GM19372 (cell line): ENCODE data around the gene CMTM6.

Experiments
- ATAC-seq: cut with Tn5 transposase; IDR thresholded peaks from one replicate; pipeline ENCODE4 v1.9.1; 2021; ENCODE audit warnings: mild to moderate bottlenecking, low read depth, moderate library complexity; ENCODE audit not compliant: unreplicated experiment

Gene CMTM6

DNA sequence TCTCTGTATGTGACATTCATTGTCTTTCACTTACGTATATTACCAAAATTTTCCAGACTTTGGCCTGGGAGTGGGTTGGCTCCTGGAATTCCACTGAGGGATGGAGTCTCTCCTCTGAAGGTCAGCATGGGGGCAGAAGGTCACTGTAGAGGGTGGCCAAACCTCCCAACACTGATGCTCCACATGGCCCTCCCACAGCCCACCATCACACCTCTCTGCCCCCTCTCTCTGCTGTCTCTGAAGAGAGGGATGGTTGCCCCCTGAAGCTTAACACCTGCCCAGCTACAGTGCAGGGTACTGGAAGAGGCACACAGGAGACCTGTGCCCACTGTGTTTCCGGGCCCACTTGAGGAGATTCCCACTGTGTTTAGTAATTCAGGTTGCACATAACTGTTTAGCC, 52.2 kb downstream of the CMTM6 start:
- no peak for ATAC-seq

DNA sequence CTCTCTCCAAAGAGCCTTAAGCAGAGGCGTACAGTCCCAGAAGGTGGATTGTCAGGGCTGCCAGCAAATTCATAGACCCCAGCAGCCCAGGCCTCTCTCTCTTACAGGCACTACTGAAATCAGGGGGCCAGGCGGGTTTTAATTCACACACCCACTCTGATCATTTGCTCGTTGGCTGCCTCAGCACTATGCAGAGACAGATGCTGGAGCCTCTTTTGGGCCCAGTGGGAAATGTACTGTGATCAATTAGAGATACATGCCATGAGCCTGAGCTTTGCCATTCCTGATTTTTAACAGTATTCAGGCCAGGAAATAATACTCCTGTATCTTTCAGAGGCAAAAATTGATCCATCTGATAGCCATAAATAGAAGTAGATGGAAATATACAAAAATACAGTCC, 53.0 kb downstream of the CMTM6 start:
- no peak for ATAC-seq

DNA sequence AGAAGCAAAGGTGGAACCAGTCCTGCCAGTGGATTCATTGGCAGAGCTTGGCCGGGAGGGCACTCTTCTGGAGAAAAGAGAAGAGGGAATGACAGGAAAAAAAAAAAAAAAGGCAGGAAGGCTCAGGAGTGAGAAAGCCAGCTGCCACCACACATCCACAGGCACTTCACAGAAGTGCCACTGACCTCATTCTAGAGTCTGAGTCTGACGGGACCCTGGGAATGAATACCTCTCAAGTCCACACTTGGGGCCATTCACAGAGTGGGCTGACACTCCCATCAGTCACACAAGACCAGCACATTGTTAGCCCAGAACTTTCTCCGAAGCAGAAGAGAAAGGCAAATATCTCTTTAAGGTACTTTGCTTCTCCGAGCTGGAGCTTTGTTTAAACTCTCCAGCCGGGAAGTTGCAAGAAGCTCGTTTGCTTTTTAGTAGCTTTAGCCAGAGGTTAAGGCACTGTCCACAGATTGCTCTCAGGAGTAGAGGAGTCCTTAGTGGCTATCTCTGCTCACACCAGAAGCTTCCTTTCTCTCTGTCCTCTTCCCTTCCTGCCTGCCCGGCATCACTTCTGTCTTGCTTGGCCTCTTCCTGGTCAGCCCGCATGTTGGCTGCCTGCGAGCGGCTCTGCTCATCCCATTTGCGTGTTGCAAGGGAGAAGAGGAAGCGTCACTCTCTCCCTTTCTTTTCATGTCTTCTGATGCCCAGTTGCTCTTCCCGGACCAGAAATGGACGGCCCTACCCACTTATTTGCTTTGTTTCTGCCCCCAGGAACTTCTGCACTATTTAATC, 53.8 kb downstream of the CMTM6 start:
- no peak for ATAC-seq

DNA sequence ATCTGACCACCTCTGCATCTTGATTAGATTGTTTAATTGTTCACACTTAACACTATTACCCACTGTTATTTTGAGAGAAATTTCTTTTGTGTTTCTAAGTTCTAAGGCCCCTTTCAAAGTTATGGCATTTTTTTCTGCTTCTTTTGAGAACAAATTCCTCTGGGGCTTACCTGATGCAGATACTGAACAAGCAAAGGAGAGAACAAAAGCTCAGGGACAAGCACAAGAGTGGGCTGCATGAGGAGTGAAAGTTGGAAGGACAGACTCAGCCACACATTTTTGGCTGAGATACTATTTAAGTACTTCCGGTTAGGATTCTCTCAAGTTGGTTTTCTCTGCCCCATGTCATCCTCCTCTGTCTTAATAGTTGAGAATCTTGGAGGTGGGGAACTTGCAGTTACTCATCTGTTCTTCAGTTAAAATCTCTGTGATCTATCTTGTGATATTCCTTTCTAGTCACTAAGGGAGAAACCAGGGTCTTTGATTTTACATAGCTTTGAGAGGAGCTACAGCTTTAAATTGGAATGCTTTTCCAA, 54.7 kb downstream of the CMTM6 start:
- no peak for ATAC-seq

DNA sequence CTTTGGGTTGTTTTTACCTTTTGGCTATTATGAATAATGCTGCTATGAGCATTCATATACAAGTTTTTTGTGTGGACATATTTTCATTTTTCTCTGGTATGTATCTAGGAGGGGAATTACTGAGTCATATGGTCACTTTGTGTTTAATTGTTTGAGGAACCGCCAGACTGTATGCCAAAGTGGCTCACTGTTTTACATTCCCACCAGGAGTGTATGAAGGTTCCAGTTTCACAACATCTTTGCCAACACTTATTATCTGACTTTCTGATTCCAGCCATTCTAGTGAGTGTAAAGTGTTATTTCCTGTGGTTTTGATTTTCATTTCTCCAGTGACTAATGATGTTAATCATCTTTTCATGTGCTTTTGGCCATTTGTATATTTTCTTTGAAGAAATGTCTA, 59.2 kb downstream of the CMTM6 start:
- ATAC-seq: no peak

DNA sequence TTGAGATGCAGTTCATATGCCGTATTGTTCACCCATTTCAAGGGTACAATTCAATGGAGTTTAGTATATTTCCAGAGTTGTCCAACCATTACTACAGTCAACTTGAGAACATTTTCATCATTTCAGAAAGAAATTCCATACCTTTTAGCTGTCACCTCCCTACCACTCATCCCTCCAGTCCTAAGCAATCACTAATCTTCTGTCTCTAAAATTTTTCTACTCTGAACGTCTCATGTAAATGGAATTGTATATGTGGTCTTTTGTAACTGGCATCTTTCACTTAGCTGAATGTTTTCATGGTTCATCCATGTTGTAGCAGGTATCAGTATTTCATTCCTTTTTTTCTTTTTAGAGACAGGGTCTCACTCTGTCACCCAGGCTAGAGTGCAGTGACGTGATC, 59.9 kb downstream of the CMTM6 start:
- ATAC-seq: no peak

DNA sequence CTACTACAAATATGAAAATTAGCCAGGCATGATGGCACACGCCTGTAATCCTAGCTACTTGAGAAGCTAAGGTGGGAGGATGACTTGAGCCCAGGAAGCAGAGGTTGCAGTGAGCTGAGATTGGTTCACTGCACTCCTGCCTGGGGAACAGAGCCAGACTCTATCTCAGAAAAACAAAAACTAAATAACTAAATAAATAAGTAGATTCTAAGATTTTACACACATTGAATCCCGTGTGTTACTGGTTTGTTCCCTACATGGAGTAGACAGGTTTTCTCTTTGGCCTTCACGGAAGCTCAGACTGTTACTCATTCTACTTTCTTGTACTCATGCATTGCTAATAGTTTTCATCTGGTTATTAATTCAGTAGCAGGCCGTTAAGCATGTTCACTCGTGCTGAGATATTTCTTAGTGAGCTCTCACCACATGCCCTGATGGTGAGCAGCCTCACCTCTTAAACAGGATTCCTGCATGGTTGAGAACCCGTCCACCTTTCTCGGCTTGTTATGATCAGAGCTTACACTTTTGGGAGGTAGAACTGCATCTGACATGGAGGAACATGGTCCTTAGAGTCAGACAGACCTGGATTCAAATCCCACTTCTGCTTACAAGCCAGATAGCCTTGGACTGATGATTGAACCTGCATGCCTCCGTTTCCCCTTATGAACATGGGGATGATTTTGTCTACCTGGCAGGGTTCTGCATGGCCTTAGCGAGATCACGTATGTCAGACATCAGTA, 61.9 kb downstream of the CMTM6 start:
- ATAC-seq: no peak

DNA sequence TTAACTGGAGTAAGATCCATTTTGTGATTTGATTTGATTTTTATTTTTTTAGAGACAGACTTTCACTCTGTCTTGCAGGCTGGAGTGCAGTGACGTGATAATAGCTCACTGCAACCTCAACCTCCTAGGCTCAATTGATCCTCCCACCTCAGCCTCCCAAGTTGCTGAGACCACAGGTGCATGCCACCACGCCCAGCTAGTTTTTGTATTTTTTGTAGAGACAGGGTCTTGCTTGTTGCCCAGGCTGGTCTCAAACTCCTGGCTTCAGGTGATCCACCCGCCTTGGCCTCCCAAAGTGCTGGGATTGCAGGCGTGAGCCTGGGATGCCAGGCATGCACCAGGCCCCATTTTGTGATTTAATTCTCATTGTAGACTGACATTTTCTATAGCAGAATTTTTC, 63.2 kb downstream of the CMTM6 start:
- ATAC-seq: peak; percentile 23

DNA sequence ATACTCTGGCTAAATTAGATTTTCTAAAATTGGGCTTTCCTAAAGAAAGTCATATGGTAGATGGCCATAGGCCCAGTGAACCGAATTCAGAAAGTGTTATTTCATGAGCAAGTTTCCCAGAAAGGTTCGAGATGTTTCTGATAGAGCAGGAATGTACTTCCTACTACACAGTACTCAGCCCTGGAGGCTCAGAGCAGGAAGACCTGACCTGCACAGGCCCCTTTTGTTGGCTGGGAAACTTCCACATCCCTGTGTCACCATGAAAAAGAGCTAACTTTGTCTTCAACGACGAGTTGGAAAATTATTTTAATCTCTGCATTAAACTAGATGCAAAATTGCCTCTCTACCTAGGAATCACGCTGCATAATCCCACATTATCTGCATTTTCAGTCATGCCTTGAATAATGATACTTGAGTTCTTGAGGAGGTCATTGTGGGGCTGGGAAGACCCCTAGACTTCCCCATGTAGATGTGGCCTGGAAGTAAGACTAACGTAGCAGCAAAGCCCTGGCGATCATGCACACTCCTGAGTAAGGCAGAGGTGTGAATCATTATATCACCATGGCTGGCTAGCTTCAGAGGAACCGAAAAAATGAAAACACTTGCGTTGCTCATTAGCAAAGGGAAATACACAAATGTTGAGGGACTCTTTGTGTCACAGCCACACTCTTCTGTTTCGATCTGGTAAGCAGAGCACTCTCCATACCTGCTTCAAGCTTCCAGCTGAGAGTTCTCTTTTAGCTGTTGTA, 63.9 kb downstream of the CMTM6 start:
- ATAC-seq: peak; percentile 94

DNA sequence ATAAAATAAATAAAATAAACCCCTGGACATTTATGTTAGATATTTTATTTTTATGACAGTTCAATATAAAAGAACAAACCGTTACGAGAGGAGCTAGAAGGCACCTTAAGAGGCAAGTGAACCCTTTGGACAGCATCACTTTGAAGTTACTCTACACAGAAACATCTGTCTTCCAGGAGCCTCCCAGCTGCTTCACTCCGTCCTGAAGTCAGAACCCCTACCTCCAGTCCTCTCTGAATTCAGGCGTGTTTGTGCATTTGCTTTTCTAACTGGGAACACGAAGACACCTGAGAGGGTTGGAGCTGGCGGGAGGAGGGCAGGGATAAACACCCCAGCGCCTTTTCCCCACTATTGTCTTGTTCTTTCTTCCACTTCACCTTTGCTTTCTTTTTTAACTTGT, 64.8 kb downstream of the CMTM6 start:
- ATAC-seq: no peak

DNA sequence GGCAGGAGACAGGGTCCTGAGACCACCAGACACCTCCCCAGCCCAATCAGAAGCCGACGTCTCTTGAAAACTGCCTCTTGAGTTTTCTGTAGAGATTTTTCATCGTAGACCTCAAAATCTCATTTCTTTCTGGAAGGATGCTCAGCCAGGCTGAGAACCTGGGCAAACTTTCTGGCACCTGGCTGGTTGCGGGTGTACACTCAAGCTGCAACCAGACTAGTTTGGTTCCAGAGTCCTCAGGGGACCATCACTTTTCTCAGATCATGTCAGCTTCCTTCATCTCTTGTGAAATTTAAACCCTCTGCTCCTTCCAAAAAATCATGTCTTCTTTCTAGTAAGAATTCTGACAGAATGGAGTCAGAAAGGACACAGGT, 65.8 kb downstream of the CMTM6 start:
- no peak for ATAC-seq

DNA sequence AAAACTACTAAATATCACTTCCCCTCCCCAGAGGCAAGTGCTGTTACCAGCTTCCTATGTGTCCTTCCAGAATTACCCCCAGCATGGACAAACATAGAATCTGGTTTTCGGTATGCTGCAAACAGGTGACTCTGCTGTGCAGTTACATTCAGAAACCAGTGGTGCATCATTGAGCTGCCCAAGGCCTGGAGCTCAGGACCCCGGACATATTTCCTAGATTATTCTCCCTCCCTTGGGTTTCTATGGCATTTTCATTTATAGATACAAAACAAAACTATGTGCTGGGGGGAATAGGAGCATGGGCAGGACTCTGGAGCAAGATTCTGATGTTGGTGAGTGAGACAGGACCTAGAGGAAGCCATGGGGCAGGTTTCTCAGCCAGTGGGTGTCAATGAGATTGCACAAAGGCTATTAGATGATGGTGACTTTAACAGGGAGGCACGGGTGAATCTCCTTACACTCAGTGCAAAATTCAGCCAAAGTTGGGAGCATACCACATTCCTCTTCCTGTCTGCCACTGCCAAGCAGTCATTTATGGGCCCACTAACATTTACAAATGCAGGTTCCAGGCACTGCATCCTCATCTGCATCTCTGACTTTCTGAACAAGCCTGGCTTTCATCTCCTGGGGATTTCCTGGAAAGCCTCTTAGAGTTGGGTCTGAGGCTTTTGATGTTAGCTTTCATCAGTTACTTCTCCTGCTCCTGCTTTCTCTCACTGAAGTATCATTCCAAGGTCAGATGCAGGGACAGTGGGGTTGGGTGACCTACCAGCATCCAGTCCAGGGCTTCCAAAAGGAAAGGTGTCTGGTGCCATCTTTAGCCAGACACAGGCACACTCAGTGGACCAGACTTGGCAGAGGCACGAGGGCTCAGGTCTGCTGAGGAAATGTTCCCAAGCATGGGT, 66.5 kb downstream of the CMTM6 start:
- no peak for ATAC-seq

DNA sequence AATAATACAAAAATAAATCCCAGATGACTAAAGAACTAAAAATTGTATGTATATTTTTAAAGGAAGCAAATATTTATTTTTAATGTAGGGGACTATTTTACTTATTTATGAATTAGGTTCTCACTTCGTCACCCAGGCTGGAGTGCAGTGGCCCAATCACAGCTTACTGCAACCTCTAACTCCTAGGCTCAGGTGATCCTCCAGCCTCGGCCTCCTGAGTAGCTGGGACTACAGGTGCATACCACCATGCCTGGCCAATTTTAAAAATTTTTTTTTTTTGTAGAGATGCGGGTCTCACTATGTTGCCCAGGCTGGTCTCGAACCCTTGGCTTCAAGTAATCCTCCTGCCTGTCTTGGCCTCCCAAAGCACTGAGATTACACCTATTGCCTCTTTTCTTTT, 68.4 kb downstream of the CMTM6 start:
- ATAC-seq: no peak

DNA sequence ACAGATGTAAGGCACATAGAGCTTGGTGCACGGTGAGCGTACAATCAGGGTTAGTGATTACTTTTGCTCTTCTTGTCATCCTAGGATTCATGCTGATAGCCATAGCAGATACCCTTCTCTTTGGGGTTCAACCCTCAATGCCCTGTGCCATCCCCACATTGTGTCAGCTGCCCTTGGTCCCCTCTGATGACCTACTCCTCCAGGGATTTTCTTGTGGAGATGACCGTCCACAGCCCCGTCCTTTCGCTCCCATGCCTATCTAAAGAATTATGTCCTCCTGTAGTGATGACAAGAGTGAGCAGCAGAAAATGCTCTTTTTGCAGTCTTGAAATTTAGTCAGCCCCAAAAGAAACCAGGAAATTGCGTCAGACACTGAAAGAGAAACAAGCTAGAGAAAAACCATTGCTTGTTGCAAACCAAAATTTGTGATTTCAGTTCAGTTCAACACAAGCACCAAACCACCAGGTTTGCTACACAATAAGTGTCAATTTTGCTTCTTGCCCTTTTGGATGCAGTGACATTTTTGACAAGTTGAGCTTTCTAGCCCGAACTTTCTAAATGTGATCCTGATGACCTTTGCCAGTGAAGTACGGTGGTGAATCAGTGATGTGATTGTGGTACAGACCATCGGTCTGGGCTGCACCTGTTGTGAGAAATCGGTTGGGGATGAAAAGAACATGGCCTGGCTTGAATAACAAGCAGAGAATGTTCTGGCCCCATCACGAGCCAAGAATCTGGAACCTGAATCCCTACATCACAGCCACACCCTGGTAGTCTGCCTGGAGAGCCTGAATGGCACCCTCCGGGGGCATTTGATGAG, 69.7 kb downstream of the CMTM6 start:
- no peak for ATAC-seq

DNA sequence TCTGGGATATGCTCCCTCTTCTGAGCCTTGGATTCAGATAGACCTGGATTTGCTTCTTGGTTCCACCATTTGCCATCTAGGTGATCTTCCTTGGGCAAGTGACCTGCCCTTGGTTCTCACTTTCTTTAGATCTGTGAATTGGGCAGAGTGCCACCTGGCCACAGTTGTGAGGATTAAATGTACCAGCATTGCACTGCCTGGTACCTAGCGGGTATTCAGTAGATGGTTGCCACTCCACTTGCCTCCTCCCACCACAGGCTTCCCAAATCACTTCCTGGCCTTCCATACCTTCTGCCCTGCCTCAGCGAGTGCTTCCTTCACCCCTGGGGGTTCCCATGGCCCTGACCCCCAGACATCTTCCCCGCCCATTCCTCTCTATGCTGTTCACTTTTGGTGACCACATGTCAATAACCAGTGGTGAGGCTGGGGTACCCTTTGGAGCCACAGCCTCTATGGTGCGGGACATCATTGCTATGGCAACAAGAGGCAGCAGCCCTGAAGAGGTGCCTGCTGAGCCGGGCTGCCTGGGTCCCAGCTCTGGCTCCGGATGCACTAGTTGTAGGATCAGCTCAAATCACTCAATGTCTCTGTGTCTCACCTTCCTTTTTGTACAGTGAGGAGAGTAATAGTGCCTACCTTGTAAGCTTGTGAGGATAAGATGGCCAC, 70.5 kb downstream of the CMTM6 start:
- ATAC-seq: no peak

DNA sequence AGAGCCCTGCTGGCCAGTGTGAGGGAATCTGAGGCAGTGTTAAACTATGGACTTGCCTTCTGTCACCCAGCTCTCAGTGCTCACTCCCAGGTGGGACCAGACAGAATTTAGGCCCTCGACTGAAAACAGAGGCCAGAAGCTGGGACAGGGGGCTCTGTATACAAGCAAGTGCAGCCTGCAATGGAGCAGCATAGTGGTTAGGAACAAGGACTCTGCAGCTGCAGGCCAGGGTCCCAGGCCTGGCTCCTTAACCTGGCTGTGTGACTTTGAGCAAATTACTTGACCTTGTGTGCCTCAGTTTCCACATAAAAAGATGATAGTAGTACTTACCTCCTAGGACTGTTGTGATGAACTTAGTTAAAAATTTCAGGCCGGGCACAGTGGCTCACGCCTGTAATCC, 71.2 kb downstream of the CMTM6 start:
- no peak for ATAC-seq
